Measurements from ENCODE around the gene MAN1A1.

DNA sequence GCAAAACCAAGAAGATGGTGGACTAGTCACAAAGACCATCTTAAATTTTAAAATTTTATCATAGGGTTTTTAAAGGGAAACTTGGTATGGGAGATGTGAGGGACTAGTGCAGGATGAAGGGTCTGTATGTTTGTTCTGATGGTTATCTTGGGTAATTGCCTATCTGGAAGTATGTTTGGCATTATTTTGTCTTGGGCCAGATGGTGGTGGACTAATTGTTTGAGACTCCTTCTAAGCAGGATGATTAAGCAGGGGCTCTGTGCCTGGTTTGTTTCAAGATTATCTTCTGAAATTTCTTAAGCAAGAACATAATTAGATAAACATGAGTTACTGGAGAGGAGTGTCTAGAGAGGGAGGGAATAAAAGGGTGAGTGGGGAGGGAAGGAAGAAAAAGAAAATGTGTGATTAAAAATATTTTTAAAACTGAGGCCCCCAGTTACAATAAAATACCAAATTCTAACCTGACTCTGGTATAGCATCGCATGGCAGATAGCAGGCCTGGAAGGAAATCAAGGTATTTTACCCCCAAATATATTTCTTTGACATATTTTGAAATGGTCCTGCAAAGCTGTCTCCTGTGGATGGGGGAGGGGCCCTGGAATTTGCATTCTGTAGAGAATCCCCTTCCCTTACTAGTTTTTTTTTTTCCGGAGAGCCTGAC lies 221.2 kb downstream of the MAN1A1 start:
- TF ChIP-seq, protein P1, sequence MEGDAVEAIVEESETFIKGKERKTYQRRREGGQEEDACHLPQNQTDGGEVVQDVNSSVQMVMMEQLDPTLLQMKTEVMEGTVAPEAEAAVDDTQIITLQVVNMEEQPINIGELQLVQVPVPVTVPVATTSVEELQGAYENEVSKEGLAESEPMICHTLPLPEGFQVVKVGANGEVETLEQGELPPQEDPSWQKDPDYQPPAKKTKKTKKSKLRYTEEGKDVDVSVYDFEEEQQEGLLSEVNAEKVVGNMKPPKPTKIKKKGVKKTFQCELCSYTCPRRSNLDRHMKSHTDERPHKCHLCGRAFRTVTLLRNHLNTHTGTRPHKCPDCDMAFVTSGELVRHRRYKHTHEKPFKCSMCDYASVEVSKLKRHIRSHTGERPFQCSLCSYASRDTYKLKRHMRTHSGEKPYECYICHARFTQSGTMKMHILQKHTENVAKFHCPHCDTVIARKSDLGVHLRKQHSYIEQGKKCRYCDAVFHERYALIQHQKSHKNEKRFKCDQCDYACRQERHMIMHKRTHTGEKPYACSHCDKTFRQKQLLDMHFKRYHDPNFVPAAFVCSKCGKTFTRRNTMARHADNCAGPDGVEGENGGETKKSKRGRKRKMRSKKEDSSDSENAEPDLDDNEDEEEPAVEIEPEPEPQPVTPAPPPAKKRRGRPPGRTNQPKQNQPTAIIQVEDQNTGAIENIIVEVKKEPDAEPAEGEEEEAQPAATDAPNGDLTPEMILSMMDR (conservative IDR thresholded peaks at IDR 0.05; ENCODE audit: low read depth, low read length), result no peak
- TF ChIP-seq EZH2 (IDR thresholded peaks at IDR 0.05; ENCODE audit: low read length, unreplicated experiment), result no peak

Measured in PC-3 (cell line).